T-helper 2 cell treated with Interferon-gamma antibody and Interleukin-4, amounts not matched to agents 5 μg/mL and 100 μg/mL, for 36 hours (primary cell): ENCODE data around the gene PIP5K1C.

ENCODE experiments used
- DNase-seq: peaks from one replicate; pipeline ENCODE4 v3.0.0; 2021; ENCODE audit warnings: low spot score
- H3K27ac Mint-ChIP-seq: one replicate; pipeline ENCODE4 v1.8.0; 2021; ENCODE audit warnings: mild to moderate bottlenecking, mixed read lengths
- H3K27me3 Mint-ChIP-seq: one replicate; pipeline ENCODE4 v1.8.0; 2021; ENCODE audit warnings: low read depth, mixed read lengths
- H3K36me3 Mint-ChIP-seq: one replicate; pipeline ENCODE4 v1.8.0; 2021; ENCODE audit warnings: low read depth, mixed read lengths
- H3K4me1 Mint-ChIP-seq: one replicate; pipeline ENCODE4 v1.8.0; 2021; ENCODE audit warnings: low read depth, mixed read lengths
- H3K4me3 Mint-ChIP-seq: one replicate; pipeline ENCODE4 v1.8.0; 2022; ENCODE audit warnings: mild to moderate bottlenecking, moderate library complexity, mixed read lengths
- H3K9me3 Mint-ChIP-seq: one replicate; pipeline ENCODE4 v1.8.0; 2021; ENCODE audit warnings: mixed read lengths

The PIP5K1C gene

DNA sequence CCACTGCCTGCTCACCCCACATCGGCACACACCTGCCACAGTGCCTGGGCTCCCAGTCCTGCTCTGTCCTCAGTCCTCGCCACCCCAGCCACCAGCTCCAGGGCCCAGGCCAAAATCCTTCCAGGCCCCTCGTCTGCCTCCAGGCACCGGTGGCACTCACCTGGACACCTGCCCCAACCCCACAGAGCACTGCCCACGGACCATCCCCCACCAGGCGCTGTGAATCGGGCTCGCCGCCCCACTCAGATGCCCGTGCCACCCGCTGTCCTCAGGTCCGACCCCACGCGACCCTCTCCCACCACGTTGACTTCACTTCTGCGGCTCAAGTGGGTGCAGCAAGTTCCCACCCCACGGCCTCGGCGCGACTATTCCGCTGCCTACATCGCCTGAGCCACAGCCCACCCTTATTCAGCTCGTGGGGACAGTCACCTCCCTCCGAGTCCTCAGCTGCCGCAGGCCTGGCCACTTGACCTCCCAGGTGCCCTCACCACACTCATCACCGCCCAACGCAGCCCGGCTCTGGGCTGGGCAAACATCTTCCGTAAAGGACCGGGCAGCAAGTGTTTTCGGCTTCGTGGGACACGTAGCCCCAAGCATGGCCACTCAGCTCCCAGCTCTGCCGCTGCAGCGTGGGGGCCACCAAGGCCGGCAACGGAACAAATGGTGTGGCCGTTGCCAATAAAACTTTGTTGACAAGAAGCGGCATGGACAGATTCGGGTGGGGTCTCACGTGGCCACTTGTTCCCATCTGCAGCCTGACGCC lies 5.7 kb downstream of the PIP5K1C start:
- Mint-ChIP-seq H3K4me3 (no peak overlapping the region), H3K27me3 (no peaks in the 10 kb centered on the region), H3K36me3 (peaks cover 5% of the 10 kb centered on the region), H3K9me3 (peaks cover 3% of the 10 kb centered on the region), H3K4me1 (peaks cover 28% of the 10 kb centered on the region), H3K27ac (no peak overlapping the region)
- no peak for DNase-seq

DNA sequence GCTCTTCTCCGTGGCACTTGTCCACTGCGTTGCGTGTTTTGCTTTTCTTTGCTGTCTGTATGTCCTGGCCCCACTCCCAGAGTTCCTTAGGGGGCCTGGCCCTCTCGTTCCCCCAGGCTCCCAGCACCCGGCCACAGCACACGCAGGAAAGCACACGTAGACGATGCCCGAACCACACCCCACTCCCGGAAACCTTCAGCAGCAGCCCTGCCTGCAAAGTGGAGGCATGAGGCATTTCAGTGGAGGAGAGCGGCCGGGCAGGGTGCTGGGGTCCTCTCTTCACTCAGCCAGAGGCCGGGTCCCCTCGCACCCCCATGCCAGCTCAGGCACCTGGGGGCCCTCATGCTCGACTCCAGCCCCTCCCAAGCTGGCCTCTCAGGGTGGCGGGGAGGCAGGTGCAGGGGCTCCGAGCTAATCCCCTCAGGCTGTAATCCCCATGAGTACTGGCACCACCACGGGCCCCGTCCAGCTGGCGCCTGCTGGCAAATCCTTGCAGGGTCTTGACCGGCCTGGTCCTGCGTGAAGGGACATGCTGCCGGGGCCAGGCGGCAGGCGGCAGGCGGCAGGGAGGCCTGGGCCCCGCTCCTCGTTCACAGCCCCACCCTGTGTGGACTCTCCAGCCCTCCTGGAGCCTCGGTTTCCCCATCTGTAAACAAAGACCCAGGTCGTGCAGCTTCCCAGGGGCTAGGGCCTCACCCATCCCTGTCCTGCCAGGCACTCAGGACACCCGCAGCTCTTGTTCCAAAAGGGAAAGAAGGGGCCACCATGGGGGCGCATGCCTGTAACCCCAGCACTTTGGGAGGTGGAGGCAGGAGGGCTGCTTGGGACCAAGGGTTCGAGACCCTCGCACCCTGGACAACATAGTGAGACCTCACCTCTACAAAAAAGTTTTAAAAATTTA lies 7.0 kb downstream of the PIP5K1C start:
- H3K4me1 Mint-ChIP-seq, result peaks cover 26% of the 10 kb centered on the region

DNA sequence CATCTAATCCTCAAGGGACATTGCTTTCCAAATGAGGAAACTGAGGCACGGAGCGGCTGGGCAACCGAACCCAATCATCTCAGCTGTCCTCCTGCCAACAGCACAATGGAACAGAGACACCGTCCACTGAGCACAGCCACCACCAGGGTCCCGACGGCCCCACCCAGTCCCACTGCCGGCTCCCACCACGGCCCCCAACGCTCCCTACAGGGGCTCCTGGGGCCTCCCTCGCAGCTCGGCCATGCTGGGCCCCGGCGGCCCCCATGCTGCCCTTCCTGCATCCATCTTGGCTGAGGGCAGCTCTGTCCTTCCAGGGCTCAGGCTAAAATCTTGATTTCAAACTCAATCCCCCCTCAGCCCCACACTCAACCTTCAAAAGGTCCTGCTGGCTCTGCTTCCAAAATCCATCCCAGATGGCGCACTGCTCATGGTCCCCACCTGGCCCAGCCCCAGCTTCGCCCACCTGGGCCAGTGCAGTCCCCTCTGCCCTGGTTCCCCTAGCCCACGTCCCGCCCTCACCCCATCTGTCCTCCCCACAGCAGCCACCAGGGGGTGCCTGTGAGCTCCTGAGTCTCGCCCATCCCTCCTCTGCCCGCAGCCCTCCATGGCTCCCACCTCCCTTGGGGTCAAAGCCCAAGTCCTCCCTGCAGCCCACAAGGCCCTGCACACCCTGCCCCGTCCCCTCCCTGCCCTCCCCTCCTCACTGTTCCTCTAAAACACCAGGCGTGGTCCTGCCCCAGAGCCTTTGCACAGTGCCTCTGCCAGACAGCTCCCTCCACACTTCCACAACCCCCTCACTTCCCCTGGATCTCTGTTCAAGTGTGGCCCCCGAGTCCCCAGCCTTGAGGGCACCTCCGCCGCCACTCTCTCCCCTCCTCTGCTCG lies 7.9 kb downstream of the PIP5K1C start:
- Mint-ChIP-seq H3K36me3 (peaks cover 5% of the 10 kb centered on the region), H3K9me3 (peaks cover 3% of the 10 kb centered on the region), H3K27ac (no peak overlapping the region), H3K4me3 (no peak overlapping the region), H3K4me1 (peaks cover 25% of the 10 kb centered on the region), H3K27me3 (no peaks in the 10 kb centered on the region)
- DNase-seq, result no peak

More for the DNA sequence above, 7.0 kb downstream of the PIP5K1C start:
- DNase-seq, result no peak
- Mint-ChIP-seq H3K27me3 (no peaks in the 10 kb centered on the region), H3K27ac (no peak overlapping the region), H3K4me3 (no peak overlapping the region), H3K9me3 (peaks cover 3% of the 10 kb centered on the region), H3K36me3 (peaks cover 5% of the 10 kb centered on the region)

DNA sequence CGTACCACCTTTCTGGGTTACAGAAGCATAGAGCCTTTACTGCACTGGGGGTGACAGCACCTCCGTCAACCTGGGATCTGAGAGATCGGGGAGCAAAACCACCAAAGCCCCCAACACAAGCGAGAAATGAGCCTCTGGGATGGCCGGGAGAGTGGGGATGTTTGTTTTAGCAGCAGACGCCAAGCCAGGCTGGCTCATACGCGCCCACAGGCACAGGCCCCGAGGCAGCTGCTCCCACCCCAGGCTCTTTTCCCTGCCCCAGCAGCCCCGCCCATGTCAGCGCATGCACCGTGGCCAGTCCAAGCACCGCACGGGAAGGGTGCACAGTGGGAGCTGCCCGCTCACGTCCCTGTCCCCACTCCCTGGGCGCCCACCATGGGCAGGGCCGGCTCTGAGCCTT lies 8.5 kb downstream of the PIP5K1C start:
- no peak overlapping the region for H3K4me3 Mint-ChIP-seq
- DNase-seq, result no peak
- no peaks in the 10 kb centered on the region for H3K27me3 Mint-ChIP-seq
- H3K9me3 Mint-ChIP-seq, result peaks cover 3% of the 10 kb centered on the region
- peaks cover 5% of the 10 kb centered on the region for H3K36me3 Mint-ChIP-seq
- no peak overlapping the region for H3K27ac Mint-ChIP-seq
- peaks cover 28% of the 10 kb centered on the region for H3K4me1 Mint-ChIP-seq

DNA sequence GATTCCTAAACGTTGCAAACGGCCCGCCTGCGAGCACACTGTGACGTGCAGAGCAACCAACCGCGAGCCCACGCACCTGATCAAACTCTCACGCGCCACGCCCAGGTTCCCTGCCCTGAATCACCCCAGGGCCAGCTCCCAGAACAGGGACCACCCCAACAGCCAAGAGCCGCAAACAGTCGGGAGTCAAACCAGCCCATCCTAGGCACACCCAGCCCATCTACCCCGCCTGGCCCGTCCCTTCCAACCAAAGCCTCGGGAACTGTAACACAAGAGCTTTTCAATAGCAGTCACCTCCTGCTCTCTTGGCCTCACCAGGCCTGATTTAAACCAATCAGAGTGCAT lies 8.9 kb downstream of the PIP5K1C start:
- no peak overlapping the region for H3K4me3 Mint-ChIP-seq
- peaks cover 5% of the 10 kb centered on the region for H3K36me3 Mint-ChIP-seq
- DNase-seq, result no peak
- no peaks in the 10 kb centered on the region for H3K27me3 Mint-ChIP-seq
- H3K4me1 Mint-ChIP-seq, result peaks cover 28% of the 10 kb centered on the region
- H3K27ac Mint-ChIP-seq, result no peak overlapping the region
- H3K9me3 Mint-ChIP-seq, result peaks cover 3% of the 10 kb centered on the region

DNA sequence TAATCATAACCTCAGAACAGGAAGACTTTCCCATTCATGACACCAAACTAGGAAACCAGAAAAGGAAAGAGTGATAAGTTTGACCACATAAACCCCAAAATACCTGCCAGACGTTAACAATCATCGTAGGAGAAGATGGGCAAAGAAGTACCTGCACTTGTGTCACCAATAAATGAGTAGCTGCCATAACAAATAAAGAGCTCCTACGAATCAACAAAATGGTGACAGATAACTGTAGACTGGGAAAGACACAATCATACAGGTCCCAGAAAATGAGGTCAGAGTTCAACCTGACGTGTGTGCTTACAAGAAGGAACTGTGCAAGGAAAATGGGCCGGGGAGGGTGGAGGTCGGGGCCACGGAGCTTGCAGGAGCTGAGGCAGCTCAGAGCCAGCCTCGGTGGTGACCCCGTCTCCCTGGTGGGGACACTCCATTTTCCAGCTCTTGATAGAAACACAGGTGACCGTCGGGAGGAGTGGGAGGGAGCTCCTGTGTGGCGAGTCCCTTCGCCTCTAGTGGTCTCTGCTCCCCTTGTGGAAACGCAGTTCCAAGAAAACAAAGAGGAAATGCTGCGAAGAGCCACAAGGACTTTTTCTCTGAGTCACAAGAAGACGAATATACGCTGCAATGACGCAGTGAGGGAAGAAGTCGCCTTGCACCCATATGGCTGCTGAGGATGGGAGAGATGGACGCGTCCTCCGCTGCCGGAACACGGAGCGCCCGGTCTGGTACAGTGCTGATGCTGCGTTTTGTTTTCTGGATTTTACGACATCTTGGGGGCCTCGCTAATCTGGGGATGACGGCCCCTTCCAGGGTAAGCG lies 9.5 kb downstream of the PIP5K1C start:
- peak overlapping the region; percentile 16 for H3K27ac Mint-ChIP-seq
- H3K9me3 Mint-ChIP-seq, result peaks cover 3% of the 10 kb centered on the region
- H3K4me1 Mint-ChIP-seq, result peaks cover 26% of the 10 kb centered on the region
- DNase-seq, result no peak
- no peaks in the 10 kb centered on the region for H3K27me3 Mint-ChIP-seq
- H3K4me3 Mint-ChIP-seq, result peak overlapping the region; percentile 6
- peaks cover 5% of the 10 kb centered on the region for H3K36me3 Mint-ChIP-seq

DNA sequence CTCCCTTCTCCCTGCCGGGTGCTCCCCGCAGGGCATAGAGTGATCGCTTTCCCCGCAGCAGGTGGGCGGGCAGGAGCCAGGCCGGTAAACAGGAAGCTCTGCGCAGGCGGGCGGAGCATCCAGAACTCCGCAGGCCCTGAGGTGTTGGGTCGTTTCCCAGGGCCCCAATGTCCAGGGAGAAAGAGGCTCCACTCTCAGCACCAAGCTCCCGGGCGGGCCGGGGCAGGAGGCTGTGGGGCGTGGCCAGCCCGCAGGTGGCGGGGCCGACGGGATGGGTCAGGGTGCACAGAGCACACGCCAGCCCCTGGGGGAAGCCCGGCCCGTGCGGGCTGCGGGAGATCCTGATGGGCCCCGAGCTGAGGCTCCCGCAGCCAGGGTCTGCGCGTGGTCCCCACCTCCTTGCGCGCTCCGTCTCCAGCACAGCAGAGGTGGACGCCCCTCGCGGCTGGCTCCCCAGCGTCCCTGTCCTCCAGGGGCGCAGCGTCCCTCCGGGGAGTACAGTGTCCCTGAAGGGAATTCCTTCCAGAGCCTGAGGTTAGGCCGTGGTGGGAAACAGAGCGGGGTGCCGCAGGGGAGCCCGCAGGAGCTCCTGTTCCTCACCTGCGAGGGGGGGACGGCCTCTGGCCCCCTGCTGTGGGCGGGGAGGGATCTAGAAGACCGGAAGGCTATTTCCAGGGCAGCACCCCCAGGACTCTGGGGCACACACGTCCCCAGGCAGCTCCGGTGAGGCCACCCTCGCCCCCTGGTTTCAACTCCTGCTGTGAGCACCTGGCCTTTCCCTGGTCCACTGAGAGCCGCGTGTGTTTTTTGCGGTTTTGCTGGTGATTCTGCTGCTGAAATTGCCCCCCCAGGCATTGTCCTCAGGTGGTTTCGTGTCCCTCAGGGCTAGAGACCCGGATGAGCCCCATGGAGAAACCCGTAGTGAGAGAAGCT lies 12.2 kb downstream of the PIP5K1C start:
- DNase-seq, result peak; percentile 39
- peaks cover 26% of the 10 kb centered on the region for H3K4me1 Mint-ChIP-seq

DNA sequence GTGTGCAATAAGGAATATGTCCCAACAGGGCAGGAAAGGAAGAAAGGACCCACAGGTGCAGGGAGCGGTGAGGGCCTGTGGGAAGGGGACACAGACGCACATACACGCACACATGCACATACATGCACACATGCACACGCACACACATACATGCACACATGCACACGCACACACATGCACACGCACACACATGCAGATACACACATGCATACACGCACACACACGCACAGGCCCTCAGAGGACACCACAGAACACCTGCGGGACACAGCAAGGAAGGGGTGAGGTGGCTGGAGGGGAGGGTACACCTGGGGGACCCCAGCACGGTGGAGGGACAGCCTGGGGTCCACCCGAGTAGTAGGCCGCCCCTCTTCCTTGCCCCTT lies 12.9 kb downstream of the PIP5K1C start:
- Mint-ChIP-seq H3K27ac (no peak overlapping the region), H3K9me3 (peaks cover 14% of the 10 kb centered on the region), H3K27me3 (no peaks in the 10 kb centered on the region), H3K4me1 (peaks cover 26% of the 10 kb centered on the region), H3K36me3 (peaks cover 20% of the 10 kb centered on the region), H3K4me3 (peak overlapping the region; percentile 70)
- DNase-seq, result no peak

More for the DNA sequence above, 12.2 kb downstream of the PIP5K1C start:
- peaks cover 14% of the 10 kb centered on the region for H3K9me3 Mint-ChIP-seq
- H3K27me3 Mint-ChIP-seq, result no peaks in the 10 kb centered on the region
- peaks cover 20% of the 10 kb centered on the region for H3K36me3 Mint-ChIP-seq
- no peak overlapping the region for H3K27ac Mint-ChIP-seq
- H3K4me3 Mint-ChIP-seq, result peak overlapping the region; percentile 40

DNA sequence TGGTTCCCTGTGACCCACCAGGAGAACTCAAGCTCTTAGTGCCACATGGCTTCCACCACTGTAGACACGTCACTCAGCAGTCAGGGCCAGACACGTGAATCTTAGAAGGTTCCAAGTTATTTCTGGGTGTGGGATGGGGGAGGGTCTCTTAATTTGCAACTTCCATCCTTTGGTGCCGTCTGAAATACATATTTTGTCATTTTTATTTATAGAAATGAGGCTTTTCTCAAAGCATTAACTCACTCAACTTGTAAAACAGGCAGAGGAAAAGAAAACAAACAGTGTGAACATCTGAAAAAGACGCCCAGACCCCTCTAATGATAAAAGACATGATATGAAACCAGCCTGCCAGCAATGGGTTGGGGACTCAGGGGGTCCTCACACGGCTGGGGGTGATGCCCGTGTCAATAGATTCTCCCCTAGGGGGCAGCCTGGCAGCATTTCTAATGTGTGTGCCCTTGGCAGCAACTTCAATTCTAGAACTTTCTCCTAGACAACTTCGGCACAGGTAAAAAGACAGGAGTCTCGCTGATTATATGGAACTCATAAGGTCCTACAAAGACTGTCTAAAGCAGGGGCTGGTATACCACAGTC lies 15.4 kb downstream of the PIP5K1C start:
- Mint-ChIP-seq H3K4me3 (no peak overlapping the region), H3K27me3 (no peaks in the 10 kb centered on the region), H3K9me3 (peaks cover 11% of the 10 kb centered on the region), H3K4me1 (peaks cover 10% of the 10 kb centered on the region), H3K36me3 (peaks cover 19% of the 10 kb centered on the region), H3K27ac (no peak overlapping the region)
- DNase-seq, result no peak

DNA sequence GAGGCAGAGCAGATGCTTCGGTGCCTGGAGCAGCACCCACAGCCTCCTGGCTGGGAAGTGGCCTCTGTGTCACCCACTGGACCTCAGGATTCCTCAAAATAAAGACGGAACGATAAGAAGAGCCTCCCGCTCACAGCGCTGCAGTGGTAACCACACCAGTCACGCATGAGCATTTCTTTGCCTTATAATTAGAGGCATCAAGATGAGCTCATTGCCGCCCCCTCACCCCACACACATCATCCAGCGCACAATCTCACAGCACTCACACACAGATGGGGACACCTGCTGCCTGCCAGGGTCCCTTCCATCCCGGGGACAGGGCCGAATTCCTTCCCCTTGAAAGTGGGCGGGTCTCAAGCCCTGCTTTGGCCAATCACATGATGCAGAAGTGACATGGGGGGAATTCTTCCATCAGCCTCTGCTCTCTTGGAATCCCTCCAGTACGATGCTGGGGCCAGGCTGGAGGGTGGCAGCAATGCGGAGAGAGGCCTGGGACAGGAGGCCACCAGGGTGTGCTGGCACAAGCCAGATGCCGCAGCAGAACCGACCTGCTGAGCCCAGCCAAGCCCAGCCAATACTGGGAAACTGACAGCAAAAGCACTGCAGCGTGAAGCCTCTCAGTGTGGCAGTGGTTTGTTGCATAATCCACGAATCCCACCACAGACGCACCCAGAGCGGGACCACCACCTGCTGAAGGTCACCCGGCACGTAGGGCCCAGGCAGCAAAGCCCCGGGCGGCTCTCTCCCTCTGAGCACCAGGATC lies 16.0 kb downstream of the PIP5K1C start:
- DNase-seq, result no peak
- H3K4me1 Mint-ChIP-seq, result peaks cover 6% of the 10 kb centered on the region
- no peaks in the 10 kb centered on the region for H3K27me3 Mint-ChIP-seq
- H3K27ac Mint-ChIP-seq, result no peak overlapping the region
- H3K4me3 Mint-ChIP-seq, result no peak overlapping the region
- H3K36me3 Mint-ChIP-seq, result peaks cover 16% of the 10 kb centered on the region
- peaks cover 11% of the 10 kb centered on the region for H3K9me3 Mint-ChIP-seq

DNA sequence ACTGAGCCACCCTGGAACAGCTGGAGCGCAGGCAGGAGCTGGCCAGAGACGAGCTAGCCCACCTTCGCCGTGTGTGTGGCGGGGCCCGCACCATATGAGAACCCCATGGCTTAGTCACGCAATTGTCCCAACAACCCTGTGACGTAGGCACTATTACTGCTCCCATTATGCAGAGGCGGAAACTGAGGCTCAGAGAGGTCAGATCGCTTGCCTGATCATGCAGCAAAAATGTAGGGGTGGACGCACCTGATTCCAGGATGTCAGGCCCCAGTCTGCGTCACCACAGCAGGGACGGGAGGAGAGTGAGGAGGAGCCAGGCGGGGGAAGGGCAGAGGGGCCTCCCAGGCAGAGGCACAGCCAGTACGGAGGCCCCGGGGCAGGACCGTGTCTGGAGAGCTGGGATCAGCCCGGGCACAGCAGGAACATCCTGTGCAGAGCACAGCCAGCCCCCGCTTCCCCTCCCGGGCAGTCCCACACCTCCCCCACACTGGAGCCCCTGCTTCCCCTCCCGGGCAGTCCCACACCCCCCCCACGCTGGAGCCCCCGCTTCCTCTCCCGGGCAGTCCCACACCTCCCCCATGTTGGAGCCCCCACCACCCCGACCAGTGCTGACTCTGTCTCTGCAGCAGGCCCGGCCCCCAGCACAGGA lies 16.7 kb downstream of the PIP5K1C start:
- no peak for DNase-seq
- Mint-ChIP-seq H3K4me3 (no peak overlapping the region), H3K27ac (no peak overlapping the region), H3K4me1 (peaks cover 5% of the 10 kb centered on the region), H3K9me3 (peaks cover 11% of the 10 kb centered on the region), H3K27me3 (no peaks in the 10 kb centered on the region), H3K36me3 (peaks cover 16% of the 10 kb centered on the region)
